ENCODE results near the gene SPACA7.

The SPACA7 gene

GRCh38 chr13:112446867-112447266 is 70.7 kb downstream of the SPACA7 start:
- DNase-seq (ENCODE audit: extremely low read depth in 1 of 2, low read depth in 1 of 2) = no peak

DNA sequence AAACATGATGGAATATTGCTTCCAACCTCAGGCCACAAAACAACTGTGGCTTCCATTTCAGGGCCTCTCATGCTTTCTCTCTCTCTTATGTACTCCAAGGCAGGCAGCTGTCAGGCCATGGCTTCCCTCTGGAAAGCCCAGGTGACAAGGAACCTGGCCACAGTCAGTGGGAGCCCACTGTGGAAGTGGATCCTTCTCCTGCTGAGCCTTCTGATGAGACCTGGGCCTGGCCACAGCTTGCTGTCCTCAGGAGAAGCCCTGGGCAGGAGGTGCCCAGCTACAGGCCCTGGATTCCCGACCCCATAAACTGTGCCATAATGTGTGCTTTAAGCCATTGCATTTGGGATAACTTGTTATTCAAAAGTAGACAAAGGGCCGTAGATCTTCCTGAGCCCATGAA is 71.2 kb downstream of the SPACA7 start:
- no peak for DNase-seq (ENCODE audit: extremely low read depth in 1 of 2, low read depth in 1 of 2)

DNA sequence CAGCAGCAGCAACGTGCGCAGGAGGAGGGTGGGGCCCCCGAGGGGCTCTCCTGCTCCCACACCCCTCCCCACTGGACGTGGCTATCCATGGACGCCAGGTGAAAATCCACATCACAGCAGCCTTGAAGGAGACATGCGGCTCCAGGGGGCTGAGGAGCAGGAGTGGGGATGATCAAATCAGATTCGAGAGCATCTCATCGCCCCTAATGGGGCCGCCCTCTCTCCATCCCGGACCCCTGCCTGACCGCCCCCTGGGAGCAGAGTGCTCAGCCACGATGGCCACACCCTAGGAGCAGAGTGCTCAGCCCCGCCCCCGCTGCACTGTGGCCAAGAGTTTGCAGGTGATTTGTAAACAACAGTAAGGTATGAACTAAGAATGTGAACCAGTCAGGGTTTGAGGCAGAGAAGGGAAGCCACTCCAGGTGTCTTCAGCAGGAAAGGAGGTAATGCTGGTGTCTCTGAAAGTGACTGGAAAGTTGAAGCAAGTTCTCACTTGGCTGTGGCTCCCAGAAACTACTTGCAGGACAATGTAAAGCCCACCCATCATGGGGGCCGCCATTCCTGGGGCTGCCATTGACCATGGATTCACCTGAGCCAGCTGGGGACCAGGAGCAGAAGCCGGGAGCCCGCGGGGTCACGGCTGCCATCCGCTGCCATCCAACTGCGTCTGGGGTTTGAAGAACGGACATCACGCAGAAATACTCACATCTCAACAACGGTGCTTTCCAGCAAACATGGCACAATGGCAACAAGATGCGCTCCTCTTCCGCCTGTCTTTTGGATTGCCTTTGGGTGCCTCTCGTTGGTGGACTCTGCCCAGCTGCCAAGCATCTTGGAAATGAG is 71.8 kb downstream of the SPACA7 start:
- no peak for DNase-seq (ENCODE audit: extremely low read depth in 1 of 2, low read depth in 1 of 2)

DNA sequence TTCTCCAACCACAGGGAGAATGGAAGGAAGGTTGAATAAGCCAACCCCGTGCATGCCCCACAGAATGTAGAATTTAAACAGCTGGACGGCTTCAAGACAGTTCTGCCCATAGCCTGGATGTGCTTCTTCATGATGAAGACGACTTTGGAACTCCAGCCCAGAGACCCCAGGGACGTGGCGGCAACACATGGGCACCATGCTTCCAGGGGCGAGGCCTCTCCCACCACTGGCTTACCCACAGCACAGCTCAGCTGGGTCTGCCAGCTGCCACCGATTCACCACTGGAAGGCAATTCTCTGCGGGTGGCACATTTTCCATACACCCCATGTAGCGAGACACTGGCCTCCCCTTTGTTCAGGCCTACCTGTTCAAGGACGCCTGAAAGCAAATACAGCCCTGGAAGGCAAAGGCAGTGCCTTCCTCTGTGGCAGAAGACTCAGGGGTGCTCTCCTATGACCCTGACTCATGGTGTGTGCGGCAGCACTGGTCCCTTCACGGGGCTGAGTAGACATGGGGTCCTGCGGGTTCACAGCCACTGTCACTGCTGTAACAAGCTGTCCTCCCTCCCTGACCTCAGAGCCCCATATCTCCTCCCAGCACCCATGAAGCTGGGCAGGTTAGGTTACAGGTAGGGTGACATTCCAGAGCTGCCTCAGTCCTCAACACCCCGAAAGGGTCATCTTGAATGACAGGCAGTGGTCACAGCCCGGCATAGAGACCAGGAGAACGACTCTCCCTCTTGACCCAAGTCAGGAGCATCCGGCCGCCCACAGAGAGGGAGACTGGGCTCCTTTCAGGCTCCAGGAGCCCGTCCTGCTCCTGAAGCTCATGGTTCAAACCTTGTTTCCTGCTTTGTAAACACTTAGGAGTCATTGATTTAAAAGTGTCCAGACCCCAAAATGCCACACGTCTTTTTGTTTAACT is 72.7 kb downstream of the SPACA7 start:
- no peak for DNase-seq (ENCODE audit: extremely low read depth in 1 of 2, low read depth in 1 of 2)

DNA sequence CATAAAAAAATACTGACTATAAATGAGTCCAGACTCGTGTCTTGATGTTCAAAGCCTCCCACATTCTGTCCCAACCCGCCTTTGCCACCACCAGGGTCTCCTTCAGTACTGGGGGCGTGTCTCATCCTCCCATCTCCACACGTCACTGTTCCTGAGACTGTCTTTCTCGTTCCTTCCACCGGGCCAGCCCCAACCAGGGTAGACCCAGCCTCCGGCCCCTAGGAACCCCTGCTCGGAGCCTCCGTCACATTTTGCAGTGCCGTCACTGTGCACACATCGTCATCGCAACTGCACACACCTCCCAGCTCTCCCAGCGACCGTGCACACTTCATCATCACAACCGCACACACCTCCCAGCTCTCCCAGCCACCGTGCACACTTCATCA is 73.4 kb downstream of the SPACA7 start:
- no peak for DNase-seq (ENCODE audit: extremely low read depth in 1 of 2, low read depth in 1 of 2)

- DNase-seq (ENCODE audit: extremely low read depth in 1 of 2, low read depth in 1 of 2) = no peak
These were observed 74.2 kb downstream of the SPACA7 start for GRCh38 chr13:112450118-112450903.

DNA sequence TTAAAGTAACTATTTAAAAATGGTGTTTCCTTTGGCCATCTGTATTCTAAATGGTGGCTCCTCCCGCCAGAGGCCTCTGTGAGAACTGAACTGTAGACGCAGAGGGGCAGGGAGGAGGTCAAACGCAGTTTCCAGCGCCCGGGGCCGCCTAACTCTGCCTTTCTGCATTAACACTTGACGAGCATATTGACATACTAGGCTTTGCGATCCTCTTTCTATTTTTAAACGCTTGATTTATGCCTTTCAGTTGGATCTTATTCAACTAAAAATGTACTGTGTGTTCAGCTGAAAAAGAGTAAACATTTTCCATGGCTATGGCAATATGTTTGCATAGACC is 74.7 kb downstream of the SPACA7 start:
- DNase-seq (ENCODE audit: extremely low read depth in 1 of 2, low read depth in 1 of 2) = no peak

DNA sequence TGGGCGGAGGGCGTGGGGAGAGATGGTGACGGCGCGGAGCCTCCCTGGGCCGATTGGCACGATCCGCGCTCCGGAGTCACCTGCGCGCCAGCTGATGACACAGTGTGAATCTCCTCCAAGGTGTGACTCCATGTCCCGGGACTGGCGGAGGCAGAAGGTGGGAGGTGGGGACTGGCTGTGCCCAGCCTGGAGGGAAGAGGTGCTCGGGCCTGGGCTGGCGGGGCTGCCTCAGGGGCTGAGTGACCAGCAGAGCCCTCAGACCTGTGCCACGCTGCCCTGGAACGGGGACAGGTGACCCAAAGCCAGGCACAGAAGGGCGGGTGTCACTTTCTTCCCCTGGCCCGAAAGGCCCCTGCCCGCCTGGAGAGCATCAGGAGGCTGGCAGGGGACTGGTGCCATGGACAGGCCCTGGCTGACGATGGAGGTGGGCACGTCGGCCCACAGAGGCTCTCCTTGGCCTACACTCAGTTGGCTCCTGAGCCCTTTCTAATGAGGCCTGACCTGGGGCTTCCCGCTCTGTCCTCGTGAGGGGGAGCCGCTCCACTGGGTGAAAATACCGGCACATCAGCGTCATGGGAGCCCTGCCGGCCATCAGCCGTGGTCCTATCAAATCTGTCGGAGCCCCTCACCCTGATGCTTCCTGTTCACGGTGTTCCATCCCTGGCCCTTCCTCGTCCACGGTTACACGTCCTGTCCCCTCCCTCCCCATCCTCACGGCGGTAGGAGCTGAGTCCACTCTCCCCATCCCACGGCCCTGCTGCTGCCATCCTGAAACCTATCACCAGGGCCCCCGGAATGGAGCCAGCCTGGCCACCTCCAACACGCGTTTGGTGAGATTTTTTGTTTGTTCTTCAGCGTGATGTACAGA is 75.6 kb downstream of the SPACA7 start:
- DNase-seq (ENCODE audit: extremely low read depth in 1 of 2, low read depth in 1 of 2) = no peak

GRCh38 chr13:112452380-112453206 is 76.4 kb downstream of the SPACA7 start:
- no peak for DNase-seq (ENCODE audit: extremely low read depth in 1 of 2, low read depth in 1 of 2)

DNA sequence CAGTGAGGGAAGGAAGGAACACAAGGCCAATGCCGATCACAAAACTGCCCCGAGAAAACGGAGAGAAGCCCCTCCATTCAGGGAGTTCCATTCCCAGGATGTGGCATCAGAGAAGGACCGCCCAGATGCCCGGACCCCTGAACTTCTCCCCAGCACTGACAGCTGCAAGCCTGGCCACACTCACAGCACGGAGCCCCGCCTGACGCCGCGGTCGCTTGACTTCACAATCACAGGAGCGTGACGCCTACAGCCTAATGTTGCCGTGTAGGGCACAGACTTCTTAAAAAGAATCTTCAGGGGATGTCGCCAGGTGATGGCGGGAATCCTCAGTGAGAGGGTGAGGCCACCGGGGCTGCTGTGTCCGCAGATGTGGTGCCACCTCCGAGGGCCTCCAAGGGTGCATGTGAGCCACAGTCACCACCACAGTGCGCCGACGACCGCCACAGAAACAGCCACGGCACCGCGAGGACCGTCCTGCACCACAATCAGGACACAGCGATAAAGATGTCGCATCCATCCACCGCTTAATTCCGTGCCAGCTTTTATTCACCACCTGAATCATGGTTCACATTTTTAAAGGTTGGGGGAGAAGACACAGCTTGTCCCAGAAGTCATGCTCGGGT is 77.2 kb downstream of the SPACA7 start:
- DNase-seq (ENCODE audit: extremely low read depth in 1 of 2, low read depth in 1 of 2) = no peak

DNA sequence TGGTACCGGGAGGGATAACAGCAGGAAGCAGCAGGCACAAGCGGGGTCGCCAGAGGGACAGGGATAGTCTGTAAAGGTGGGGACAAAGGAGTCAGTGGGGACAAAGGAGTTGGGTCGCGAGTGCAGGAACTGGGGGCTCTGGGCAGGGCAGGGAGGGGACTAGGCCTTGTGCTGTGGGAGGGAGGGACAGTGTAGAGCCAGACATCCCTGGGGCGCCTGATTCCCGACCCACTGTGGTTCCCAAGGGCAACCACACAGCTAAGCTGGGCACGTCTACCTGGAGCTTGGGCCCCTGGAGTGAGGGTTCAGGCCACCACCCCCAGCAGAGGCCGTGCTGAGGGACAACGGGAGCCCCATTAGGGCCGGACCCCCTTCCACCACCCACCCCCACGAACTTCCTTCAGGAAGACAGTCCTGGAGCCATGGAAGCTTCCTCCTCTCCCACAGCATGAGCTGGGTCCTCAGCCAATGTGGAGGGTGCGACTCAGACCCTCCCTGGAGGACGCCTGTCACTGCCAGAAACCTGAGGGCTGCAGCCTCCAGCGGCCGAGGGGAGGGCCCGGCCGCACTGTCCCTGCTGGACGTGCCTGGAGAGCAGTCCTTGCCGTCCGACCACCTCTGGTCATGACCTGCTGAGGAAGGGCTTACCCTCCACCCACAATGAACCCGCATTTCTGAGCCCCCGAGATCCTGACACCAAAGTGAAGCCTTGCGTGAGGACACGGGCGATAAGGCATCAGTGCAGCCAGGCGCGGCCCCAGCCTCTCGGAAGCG is 77.9 kb downstream of the SPACA7 start:
- no peak for DNase-seq (ENCODE audit: extremely low read depth in 1 of 2, low read depth in 1 of 2)

- no peak for DNase-seq (ENCODE audit: extremely low read depth in 1 of 2, low read depth in 1 of 2)
These were observed 78.6 kb downstream of the SPACA7 start for GRCh38 chr13:112454648-112455334.

DNA sequence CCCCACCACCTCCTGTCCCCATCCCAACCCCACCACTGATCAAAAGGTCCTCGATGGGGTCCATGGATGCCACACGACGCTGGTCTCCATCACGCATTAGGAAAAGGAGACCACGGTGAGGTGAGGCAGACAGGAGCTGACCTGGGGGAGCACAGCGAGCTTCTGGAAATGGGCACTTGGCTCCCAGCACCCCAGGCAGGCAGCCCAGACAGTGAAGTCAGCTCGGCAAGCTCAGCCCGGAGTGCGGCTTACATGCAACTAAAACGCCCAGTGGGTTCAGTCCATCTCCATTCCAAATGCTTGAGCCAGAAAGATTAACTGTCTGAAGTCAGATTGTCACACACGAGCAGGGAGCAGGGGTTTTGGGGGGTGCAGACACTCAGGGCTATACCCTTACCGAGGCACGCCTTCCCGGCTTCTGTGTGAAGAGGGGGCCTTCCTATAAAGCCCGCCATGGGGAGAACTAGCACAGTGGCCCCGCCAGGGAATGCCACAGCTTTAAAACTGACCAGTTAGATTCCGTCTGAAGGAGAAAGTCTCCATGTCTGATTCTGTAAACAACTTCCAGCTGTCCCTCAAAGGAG is 79.4 kb downstream of the SPACA7 start:
- no peak for DNase-seq (ENCODE audit: extremely low read depth in 1 of 2, low read depth in 1 of 2)

GRCh38 chr13:112456138-112457056 is 80.2 kb downstream of the SPACA7 start:
- no peak for DNase-seq (ENCODE audit: extremely low read depth in 1 of 2, low read depth in 1 of 2)

GRCh38 chr13:112457081-112457480 is 80.9 kb downstream of the SPACA7 start:
- no peak for DNase-seq (ENCODE audit: extremely low read depth in 1 of 2, low read depth in 1 of 2)

GRCh38 chr13:112457485-112457884 is 81.3 kb downstream of the SPACA7 start:
- no peak for DNase-seq (ENCODE audit: extremely low read depth in 1 of 2, low read depth in 1 of 2)

All from stimulated activated CD8-positive, alpha-beta memory T cell treated with anti-CD3 and anti-CD28 coated beads, Interleukin-7, amount 100 ng/mL, for 48 hours (primary cell).